Spinal cord (tissue), 10 donors: Measurements from ENCODE around the gene SORCS2. TPM values are rescaled to one million over a fixed set of nuclear protein-coding genes. Genes with fewer than 3 reads are reported as not detected.

Experiments
- DNase-seq, 6 donors: peaks; one replicate each; pipeline versions ENCODE4 v3.0.0 to v3.0.0-alpha.2; 2013 to 2015; ENCODE audit warnings: low spot score in 6 of 6, low read depth in 4 of 6
- H3K27ac ChIP-seq: one replicate; pipeline ENCODE4 v1.5.1; 2013; ENCODE audit warnings: low read depth, low read length, control low read depth
- H3K27me3 ChIP-seq: one replicate; pipeline ENCODE4 v1.6.1; 2013; ENCODE audit warnings: low read length; ENCODE audit not compliant: control insufficient read depth, insufficient read depth
- H3K36me3 ChIP-seq: one replicate; pipeline ENCODE4 v1.6.1; 2013; ENCODE audit warnings: low read length; ENCODE audit not compliant: control insufficient read depth, insufficient read depth
- H3K4me1 ChIP-seq: one replicate; pipeline ENCODE4 v1.6.1; 2013; ENCODE audit warnings: low read length; ENCODE audit not compliant: control insufficient read depth, insufficient read depth
- H3K4me3 ChIP-seq: one replicate; pipeline ENCODE4 v1.5.1; 2013; ENCODE audit warnings: low read depth, low read length, control low read depth
- H3K9me3 ChIP-seq: one replicate; pipeline ENCODE4 v1.6.1; 2013; ENCODE audit warnings: low read length; ENCODE audit not compliant: control insufficient read depth, insufficient read depth
- WGBS: methylation state at CpG from one replicate; pipeline ENCODE4 v1.1.5; 2013; ENCODE audit warnings: missing lambda C conversion rate; ENCODE audit not compliant: insufficient coverage; 5-methylcytosine and 5-hydroxymethylcytosine counted together
- polyA plus RNA-seq, 2 donors: library from polyadenylated mRNA; unstranded; fragments of 120-200 nt; gene quantifications; one replicate each; pipeline ENCODE4 v1.2.1, GENCODE V29; 2013; ENCODE audit not compliant: insufficient read length in 2 of 2
- total RNA-seq, 2 donors: library from RNA; depleted of rRNA in 1 of 2; stranded (reverse); fragments of 120-200 nt in 1 of 2; fragments of >200 nt in 1 of 2; gene quantifications; one replicate each; pipeline versions ENCODE4 v1.2.3 to v1.2.4, GENCODE V29; 2013 to 2014
- donor health status: healthy.

SORCS2 gene
- total and polyA plus RNA-seq, 4 donors, result 7.3 to 24.8 (median 16.5) TPM

- Histone ChIP-seq H3K4me1 (peaks cover 9% of the 10 kb centered on the region), H3K27ac (no peak overlapping the region), H3K9me3 (no peaks in the 10 kb centered on the region), H3K36me3 (no peaks in the 10 kb centered on the region), H3K27me3 (no peaks in the 10 kb centered on the region), H3K4me3 (no peak overlapping the region)
- DNase-seq, result no peak
- WGBS, result 82% methylated on average over 1 of the region's 4 CpGs
Measured at GRCh38 chr4:7167706-7168105, 24.6 kb upstream of the SORCS2 start.

GRCh38 chr4:7168106-7168505 lies 24.2 kb upstream of the SORCS2 start:
- Histone ChIP-seq H3K4me1 (peaks cover 9% of the 10 kb centered on the region), H3K9me3 (no peaks in the 10 kb centered on the region), H3K27me3 (no peaks in the 10 kb centered on the region), H3K27ac (no peak overlapping the region), H3K36me3 (no peaks in the 10 kb centered on the region), H3K4me3 (no peak overlapping the region)
- WGBS, result 92% methylated on average over 5 of the region's 8 CpGs
- no peak for DNase-seq

GRCh38 chr4:7169134-7169533 lies 23.2 kb upstream of the SORCS2 start:
- no peak for DNase-seq
- Histone ChIP-seq H3K27me3 (no peaks in the 10 kb centered on the region), H3K4me3 (no peak overlapping the region), H3K4me1 (peaks cover 9% of the 10 kb centered on the region), H3K36me3 (no peaks in the 10 kb centered on the region), H3K27ac (no peak overlapping the region), H3K9me3 (no peaks in the 10 kb centered on the region)
- 90% methylated on average over 7 of the region's 7 CpGs for WGBS

- H3K27ac ChIP-seq, result no peak overlapping the region
- H3K9me3 ChIP-seq, result no peaks in the 10 kb centered on the region
- peaks cover 9% of the 10 kb centered on the region for H3K4me1 ChIP-seq
- no peak for DNase-seq
- no peak overlapping the region for H3K4me3 ChIP-seq
- WGBS, result no CpG with 5 or more reads among the region's 3 CpGs
- no peaks in the 10 kb centered on the region for H3K36me3 ChIP-seq
- no peaks in the 10 kb centered on the region for H3K27me3 ChIP-seq
Measured at GRCh38 chr4:7170012-7170411, 22.3 kb upstream of the SORCS2 start.

- Histone ChIP-seq H3K9me3 (no peaks in the 10 kb centered on the region), H3K4me1 (peaks cover 9% of the 10 kb centered on the region), H3K4me3 (no peak overlapping the region), H3K36me3 (no peaks in the 10 kb centered on the region), H3K27me3 (no peaks in the 10 kb centered on the region), H3K27ac (no peak overlapping the region)
- 77% methylated on average over 2 of the region's 4 CpGs for WGBS
- DNase-seq, result no peak
Measured at GRCh38 chr4:7171191-7171900, 21.0 kb upstream of the SORCS2 start.

GRCh38 chr4:7172508-7172907 lies 19.8 kb upstream of the SORCS2 start:
- H3K27me3 ChIP-seq, result no peaks in the 10 kb centered on the region
- H3K4me1 ChIP-seq, result peaks cover under 1% of the 10 kb centered on the region
- WGBS, result 94% methylated on average over 3 of the region's 6 CpGs
- H3K36me3 ChIP-seq, result no peaks in the 10 kb centered on the region
- no peak overlapping the region for H3K4me3 ChIP-seq
- H3K27ac ChIP-seq, result no peak overlapping the region
- no peaks in the 10 kb centered on the region for H3K9me3 ChIP-seq
- DNase-seq, result no peak

GRCh38 chr4:7172946-7173345 lies 19.4 kb upstream of the SORCS2 start:
- 74% methylated on average over 3 of the region's 13 CpGs for WGBS
- Histone ChIP-seq H3K9me3 (no peaks in the 10 kb centered on the region), H3K4me3 (no peak overlapping the region), H3K4me1 (no peaks in the 10 kb centered on the region), H3K36me3 (no peaks in the 10 kb centered on the region), H3K27me3 (no peaks in the 10 kb centered on the region), H3K27ac (no peak overlapping the region)
- DNase-seq, result no peak

GRCh38 chr4:7173841-7174449 lies 18.4 kb upstream of the SORCS2 start:
- no peak overlapping the region for H3K4me3 ChIP-seq
- H3K9me3 ChIP-seq, result no peaks in the 10 kb centered on the region
- H3K27me3 ChIP-seq, result no peaks in the 10 kb centered on the region
- 10% methylated on average over 2 of the region's 9 CpGs for WGBS
- H3K27ac ChIP-seq, result no peak overlapping the region
- no peak for DNase-seq
- H3K4me1 ChIP-seq, result no peaks in the 10 kb centered on the region
- no peaks in the 10 kb centered on the region for H3K36me3 ChIP-seq

- no peak overlapping the region for H3K4me3 ChIP-seq
- H3K4me1 ChIP-seq, result no peaks in the 10 kb centered on the region
- no peaks in the 10 kb centered on the region for H3K36me3 ChIP-seq
- no peak for DNase-seq
- H3K27ac ChIP-seq, result no peak overlapping the region
- WGBS, result no CpG with 5 or more reads among the region's 1 CpG
- peaks cover 2% of the 10 kb centered on the region for H3K9me3 ChIP-seq
- no peaks in the 10 kb centered on the region for H3K27me3 ChIP-seq
Measured at GRCh38 chr4:7179158-7179557, 13.2 kb upstream of the SORCS2 start.

GRCh38 chr4:7180938-7181337 lies 11.4 kb upstream of the SORCS2 start:
- H3K9me3 ChIP-seq, result peaks cover 2% of the 10 kb centered on the region
- no peak overlapping the region for H3K4me3 ChIP-seq
- no peaks in the 10 kb centered on the region for H3K27me3 ChIP-seq
- WGBS, result 68% methylated on average over 4 of the region's 4 CpGs
- H3K4me1 ChIP-seq, result no peaks in the 10 kb centered on the region
- H3K36me3 ChIP-seq, result no peaks in the 10 kb centered on the region
- H3K27ac ChIP-seq, result no peak overlapping the region
- no peak for DNase-seq
